Hepatic stellate cell (primary cell): ENCODE data around the gene CDH12.

Experiments used
- DNase-seq: peaks from one replicate; pipeline ENCODE4 v3.0.0; 2011; ENCODE audit warnings: low spot score

CDH12 gene

DNA sequence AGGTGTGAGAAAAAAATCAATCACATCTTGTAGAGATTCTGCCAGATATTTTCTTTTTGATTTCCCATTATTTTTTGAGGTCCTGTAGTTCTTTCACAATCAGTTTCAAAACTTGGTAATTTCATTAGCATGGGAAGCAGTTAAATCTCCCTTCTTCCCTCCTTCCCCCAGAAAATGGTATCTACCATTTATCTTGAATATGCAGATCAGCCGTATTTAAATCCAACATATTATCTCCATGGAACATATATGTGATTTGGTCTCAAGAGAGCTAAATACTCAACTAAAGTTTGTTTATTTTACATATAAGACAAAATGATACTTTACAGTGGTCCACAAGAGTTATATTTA is 1034.8 kb downstream of the CDH12 start:
- DNase-seq, result no peak

DNA sequence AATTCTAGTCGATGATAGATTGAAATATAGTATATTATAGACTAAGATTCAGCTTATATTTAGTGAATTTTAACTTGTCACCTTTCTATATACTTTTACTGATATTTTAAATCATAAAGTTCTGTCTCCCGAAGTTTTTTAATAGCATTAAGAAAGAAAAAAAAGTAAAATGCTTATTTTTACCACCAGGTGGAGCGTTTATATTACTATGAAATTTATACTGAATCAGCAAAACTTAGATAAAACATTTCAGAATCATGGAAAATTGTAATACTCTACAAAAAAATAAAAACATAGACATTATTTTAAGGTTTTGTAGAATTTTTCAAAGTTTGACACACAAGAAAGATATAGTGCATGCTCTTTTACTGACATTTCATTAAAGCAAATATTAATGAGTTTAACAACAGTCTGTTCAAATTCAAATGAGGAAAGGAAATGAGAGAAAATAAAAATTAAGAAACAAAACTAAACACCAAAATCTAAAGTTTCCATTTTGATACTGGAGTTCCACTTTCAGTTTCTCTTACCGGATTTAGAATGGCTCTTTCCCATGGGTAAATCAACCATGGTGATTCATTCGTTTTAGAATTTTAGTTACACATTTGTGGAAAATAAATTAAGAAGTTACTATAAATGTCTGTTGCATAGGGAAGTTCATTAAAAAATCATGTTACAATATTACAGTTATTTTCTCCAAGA is 1035.3 kb downstream of the CDH12 start:
- no peak for DNase-seq

DNA sequence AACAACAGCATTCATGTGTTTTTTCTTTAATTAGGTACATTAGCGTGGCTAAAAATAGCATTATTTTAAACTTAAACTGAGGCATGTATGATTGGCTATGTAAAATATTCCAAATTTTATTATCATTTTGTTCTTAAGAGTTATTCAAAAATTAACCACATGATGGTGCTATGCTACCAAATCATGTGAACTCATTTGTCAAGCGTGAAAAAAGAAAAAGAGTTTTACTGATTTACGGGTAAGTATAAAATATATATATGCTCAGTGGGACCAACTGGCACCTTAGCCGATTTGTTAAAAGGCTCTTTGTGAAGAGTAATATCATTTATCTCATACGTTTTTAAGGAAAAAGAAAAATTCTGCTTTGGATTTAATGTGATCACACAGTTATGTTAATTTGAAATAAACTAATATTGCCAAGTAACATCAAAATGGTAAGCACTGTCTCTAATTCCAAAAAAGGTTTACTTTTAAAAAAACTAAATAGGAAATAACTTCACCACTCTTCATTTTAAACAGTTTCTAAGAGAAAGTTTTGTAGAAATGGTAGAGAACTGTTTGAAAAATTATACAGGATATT is 1042.3 kb downstream of the CDH12 start:
- no peak for DNase-seq

DNA sequence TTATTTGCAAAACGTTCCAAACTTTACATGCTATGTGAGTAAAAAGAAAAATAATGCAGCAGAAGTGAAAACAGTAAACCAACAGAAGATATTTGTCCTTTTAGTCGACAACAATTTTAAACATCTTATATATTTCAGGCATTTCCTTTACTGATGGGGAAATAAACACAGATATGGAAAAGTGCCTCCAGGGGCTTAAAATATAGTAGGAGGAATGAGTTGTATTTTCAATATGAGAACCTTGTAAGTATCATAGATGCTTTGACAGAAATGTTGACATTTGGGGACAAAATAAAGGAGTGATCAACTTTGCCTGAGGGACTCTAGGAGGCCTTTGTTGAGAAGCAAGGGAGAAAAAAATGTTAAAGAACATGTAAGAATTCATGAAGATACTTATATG is 1043.5 kb downstream of the CDH12 start:
- DNase-seq, result no peak

DNA sequence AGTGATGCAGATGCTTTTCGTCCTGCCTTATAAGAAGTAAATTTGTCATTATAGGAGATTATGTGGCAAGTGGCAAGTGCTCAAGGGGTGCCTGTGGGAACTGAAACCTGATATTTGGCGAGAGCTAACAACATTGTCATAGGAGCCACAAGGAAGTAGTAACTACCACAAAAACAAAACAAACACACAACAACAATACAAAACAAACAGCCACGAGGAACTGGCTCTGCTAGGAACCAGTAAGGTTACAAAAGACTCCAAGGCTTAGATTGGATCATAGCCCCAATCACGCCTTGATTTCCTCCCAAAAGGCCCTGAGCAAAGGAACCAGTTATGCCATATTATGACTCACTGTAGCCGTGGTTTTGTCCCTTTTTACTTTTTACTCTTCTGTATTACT is 1045.2 kb downstream of the CDH12 start:
- no peak for DNase-seq

DNA sequence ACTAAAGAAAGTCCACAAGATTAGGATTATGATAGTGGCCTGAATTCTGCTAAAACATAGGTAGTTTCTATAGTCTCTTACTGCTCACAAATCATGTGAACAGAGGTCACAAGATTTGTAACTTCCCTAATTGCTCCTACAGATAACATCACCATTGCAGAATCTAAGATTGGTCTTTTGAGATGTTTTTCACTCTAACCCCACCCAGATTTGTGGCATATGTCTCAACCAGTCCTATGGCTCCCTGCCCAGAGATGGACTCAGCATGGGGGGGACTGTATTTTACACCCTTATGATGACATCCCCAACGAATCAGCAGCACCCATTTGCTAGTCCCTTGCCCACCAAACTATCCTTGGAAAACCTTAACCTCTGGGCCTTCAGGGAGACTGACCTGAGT is 1046.2 kb downstream of the CDH12 start:
- DNase-seq, result no peak

DNA sequence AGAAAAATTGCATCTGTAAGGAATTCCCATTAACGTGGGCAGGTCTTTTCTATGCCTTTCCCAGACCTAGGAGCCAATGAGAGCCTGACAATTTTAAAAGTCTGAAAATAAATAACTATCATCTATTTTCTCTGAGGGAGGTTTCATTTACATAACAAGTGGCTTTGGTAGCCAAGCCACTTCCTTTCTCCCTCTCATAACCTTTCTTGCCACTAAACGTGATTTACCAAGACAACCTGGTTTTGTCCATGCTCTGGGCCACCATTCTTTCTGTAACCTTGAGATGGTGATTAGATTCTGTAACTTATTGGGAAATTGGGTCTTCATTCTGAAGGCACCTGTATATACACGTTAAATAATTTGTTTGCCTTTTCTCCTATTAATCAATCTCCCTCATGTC is 1046.9 kb downstream of the CDH12 start:
- no peak for DNase-seq

DNA sequence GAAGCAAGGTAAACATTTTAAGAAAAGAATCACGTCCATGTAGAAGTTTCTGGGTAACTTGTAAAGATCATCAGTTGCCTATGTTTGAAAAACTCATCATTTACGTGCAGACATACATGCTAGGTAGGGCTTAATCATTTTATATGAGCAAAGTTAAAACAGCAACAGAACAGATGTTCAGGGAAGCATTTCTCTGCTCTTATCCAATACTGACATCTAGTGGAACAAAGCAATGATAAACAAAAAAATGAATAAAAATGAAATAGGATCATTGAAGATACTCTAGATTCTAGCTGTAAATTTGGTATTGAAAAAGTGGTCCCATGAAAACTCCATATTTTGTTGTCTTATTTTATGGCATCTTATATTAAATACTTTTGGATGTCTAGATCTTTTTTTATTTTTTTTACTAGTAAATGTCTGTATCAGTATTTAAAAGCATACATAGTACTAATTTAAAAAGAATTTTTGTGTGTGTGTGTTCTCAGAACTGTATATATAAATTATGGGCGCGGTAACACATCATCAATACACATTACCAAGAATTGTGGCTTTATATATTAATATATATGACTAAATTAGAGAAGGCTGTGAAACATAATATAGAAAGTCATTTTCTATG is 1050.2 kb downstream of the CDH12 start:
- DNase-seq, result no peak

DNA sequence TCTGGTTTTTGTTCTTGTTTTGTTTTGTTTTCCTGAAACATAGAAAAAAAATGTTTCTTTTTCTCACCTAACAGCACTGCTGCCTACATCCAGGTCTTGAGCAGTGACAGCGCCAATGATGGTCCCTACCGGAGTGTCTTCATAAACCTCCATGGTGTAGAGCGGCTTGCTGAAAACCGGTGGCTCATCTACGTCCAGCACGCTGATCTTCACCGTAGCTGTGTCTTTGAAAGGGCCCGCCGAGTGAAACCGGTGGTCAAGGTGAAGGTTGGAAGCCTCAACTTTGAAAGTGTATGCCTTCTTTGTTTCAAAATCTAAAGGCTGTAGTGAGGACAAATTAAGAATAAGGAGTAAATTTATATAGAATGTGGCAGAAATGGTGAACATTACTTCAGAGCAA is 1051.0 kb downstream of the CDH12 start:
- DNase-seq, result no peak

DNA sequence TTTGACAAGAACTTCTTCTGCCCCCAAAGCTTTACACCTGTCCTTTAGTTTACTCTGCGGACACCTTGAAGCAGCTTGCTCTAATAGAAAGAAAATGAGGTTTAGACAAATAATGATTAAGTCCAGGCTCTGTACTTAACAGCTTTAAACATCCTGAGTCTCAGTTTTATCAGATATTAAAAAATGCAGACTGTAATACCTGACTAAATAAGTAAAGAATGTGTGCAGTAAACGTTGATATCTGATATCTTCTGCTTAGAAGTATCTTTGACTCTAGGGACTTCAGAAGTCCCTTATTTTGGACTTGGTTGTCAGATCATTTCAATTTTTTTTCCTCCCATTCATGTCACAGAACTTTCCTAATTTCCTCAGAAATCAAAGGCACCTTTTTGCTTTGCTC is 1060.4 kb downstream of the CDH12 start:
- no peak for DNase-seq

DNA sequence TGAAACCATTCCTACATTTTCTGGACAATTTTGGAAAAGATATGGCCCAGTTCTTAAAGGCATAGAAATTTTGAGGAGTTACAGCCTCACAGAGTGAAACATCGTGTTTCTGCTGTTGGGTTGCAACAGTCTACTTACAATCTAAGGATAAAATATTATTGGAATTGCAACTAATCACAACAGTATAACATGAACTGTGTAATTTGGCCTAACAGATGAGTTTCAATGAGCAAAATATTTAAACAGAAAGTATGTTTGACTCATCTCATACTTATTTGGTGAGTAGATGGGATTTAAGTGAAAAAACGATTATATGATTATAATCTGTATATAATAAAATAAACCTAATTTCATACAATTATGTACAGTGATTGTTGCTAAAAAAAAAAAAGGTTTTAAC is 1061.8 kb downstream of the CDH12 start:
- no peak for DNase-seq

DNA sequence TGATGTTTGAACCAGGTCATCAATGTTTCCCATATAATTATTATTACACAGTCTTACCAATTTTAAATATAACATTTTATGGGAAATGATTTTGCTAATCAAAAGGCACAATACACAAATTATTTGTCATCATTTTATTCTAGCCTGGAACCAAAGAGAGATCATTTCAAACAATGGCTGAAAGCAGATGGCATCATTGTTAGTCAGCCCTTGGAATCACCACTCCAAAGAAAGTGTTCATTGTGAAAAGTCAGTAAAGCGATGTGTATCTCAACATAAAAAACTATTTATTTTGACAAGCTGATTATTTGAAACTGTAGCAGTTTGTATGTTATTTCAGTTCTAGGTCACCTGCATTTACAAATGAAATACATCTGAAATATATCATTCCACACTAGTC is 1068.7 kb downstream of the CDH12 start:
- DNase-seq, result no peak

DNA sequence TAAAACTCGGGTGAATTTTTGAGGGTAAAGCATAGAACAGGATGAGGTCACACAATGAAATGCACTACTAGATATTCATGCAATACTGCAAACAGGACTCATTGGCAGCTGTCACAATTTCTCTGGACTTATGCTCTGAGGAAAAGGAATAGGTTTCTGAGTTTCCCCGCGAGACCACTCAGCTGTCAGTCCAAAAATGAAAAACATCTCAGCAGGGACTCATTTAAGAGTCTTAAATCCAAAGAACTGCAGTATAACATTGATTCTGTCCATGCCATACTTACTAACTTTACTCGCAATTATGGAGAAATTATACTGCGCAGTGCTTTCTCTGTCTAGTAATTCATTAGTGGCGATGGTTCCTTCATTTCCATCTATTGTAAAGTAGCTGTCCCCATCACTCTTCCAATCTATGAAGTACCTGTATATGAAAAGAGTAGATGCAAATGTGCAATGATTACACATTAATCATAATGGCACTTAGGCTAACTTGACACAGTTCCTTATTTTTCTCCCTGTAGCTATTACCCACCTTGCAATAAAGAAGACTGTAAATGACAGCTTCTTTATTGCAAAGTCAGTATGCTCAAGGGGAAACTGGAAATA is 1070.0 kb downstream of the CDH12 start:
- no peak for DNase-seq

DNA sequence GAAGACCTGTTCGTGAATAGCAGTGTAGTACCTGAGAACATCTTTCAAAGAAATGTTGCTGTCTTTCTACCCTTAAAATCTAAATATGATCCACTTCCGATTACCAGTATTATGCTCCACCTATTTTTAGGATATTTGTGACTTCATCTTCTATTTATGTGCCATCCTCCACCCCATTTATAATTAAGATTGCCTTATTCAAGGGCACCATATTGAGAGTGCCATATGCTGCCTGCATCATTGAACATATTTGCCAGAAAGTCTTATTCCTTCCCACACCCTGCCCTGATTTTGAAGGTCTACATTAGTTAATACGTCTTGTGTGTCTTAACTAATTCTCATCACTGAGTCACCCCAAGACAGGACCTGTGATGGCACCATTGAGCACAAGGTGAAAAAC is 1076.7 kb downstream of the CDH12 start:
- no peak for DNase-seq

DNA sequence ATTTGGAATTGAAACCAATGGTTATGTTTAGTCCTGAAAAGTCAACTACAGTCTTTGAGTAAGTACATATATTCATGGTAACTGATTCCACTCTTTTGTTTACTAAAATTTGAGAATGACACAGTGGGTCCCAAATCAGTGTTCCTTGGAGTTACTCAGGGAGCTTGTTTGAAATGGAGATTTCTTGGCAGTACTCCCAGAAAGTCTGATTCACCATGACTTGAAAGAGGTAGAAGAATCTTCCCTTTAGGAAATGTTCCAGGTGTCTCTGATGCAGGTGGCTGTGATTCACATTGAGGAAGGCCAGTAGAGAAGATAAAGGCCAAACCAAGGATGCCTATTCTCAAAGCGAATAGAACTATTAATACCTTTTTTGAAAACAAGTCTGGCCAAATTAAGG is 1078.3 kb downstream of the CDH12 start:
- no peak for DNase-seq

DNA sequence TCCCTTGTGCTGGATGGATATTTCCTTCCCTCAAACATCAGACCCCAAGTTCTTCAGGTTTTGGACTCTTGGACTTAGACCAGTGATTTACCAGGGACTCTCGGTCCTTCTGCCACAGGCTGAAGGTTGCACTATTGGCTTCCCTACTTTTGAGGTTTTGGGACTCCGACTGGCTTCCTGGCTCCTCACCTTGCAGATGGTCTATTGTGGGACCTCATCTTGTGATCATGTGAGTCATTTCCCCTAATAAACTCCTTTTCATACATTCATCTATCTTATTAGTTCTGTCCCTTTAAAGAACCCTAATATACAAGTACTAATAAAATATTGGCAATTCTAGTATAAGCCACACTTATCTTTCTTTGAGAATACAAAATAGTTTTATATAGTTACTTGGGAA is 1078.9 kb downstream of the CDH12 start:
- DNase-seq, result no peak

DNA sequence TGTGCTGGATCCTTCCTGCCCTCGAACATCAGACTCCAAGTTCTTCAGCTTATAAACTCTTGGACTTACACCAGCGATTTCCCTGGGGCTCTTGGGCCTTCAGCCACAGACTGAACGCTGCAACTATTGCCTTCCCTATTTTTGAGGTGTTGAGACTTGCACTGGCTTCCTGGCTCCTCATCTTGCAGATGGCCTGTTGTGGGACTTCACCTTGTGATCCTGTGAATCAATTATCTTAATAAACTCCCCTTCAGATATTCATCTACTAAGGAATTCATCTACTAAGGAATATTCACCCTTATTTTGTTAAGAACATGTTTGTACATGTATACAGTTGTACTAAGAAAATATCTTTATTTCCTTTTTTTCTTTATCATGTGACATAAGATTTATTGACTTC is 1079.7 kb downstream of the CDH12 start:
- no peak for DNase-seq

DNA sequence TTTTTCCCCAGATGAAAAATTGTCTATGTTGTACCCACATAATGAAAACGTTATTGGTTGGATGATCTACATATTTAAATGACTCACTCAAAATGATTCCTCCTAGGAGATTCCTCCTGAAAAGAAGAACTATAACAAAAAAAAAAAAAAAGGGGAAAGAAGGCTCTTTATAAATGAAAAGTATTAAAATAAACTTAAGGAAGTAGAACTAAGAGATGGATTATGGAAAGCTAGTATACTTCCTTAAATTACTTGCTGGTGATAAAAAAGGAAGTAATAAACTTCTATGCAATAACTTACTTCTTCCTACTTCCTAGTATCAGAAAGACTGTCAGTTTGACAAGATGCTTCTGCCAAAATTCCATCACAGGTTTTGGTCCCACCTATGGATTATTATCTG is 1087.7 kb downstream of the CDH12 start:
- no peak for DNase-seq

DNA sequence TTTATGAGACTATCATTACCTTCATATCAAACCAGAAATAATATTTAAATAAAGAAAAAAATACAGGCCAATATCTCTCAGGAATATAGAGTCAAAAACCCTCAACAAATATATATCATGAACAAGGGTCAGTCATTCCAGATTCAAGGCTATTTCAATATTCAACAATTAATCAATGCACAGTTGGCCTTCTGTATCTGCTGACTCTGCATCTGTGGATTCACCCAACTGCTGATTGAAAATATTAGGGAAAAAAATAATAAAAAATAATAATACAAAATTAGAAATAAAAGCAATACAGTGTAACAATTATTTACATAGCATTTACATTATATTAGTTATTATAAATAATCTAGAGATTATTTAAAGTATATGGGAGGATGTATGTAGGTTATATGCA is 1114.0 kb downstream of the CDH12 start:
- no peak for DNase-seq

DNA sequence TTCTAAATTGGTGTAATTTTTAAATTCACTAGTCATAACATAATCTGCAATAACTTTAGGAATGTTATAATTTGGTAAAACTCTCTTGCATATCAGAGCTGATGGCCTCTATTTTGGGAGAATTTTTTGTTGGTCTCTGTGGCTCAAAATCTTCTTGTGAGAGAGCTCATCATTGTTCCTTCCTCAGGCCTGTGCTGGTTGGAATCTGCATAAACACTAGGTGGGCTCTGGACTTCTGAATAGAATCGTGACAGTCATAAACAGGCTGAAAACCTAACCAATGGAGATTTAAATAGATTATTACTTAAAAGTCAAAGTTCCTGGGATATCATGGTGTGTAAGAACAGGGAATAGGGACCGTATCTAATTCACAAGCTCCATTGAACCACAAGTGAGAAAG is 1129.6 kb downstream of the CDH12 start:
- no peak for DNase-seq

DNA sequence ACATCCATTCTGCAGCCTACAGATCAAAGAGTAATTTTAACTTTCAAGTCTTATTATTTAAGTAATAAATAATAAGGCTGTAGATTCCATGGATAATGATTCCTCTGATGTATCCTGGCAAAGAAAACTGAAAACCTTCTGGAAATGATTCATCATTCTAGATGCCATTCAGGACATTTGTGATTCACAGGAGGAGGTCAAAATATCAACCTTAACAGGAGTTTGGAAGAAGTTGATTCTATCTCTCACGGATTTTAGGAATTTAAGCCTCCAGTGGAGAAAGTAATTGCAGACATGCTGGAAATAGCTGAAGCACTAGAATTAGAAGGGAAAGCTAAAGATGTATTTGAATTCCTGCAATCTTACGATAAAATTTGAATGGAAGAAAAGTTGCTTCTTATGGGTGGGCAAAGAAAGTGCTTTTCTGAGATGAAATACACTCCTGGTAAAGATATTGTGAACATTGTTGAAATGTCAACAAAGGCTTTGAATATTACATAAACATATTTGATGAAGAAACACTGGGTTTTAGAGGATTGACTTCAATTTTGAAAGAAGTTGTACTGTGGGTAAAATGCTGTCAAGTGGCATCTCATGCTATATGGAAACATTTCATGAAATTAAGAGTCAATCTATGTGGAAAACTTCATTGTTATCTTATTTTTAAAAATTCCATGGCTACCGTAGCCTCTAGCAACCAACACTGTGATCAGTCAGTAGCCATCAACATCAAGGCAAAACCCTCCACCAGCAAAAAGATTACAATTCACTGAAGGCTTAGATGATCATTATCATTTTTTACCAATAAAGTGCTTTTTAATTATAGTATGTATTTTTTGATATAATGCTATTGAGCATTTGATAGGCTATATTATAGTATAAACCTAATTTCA is 1141.0 kb downstream of the CDH12 start:
- no peak for DNase-seq

DNA sequence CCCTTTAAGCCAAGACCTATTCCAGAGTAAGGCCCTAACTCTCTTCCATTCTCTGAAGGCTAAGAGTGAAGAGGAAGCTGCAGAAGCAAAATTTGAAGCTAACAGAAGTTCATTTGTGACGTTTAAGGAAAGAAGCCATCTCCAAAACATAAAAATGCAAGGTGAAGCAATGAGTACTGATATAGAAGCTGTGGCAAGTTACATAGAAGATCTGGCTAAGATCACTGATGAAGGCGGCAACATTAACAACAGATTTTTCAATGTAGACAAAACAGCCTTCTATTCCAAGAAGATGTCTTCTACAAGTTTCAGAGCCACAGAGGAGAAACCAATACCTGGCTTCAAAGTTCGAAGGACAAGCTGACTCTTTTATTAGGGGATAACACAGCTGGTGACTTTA is 1143.4 kb downstream of the CDH12 start:
- no peak for DNase-seq
